HEK293 (cell line): ENCODE results near the gene IP6K3.
A peak's percentile ranks its signal among the peaks of the same experiment; 100 is the strongest.

Experiments used
- CTCF ChIA-PET: fragments of 350-600 bp; formaldehyde crosslinking; extraction: SDS; loops from one replicate; lab custom pipeline; 2021; ENCODE audit warnings: antibody characterized with exemption; lab: Yijun Ruan, JAX
- POLR2A ChIA-PET: fragments of 300-600 bp; formaldehyde crosslinking; extraction: SDS; loops from one replicate; lab custom pipeline; 2020; ENCODE audit warnings: antibody characterized with exemption, inconsistent platforms; lab: Yijun Ruan, JAX
- H3K27ac ChIP-seq: fragments of 200-500 bp; sonication (Bioruptor generic); 2 replicates; pipeline ENCODE4 v1.5.1; 2014; ENCODE audit warnings: low read depth, low read length, control low read depth, inconsistent platforms; ENCODE audit errors: extremely low read depth
- H3K36me3 ChIP-seq, 2 experiments: fragments of 200-500 bp in 1 of 2; sonication (Bioruptor generic) in 1 of 2; 1 replicate in 1 of 2; 2 replicates in 1 of 2; pipeline ENCODE4 v1.5.1; 2014 to 2017; ENCODE audit warnings: inconsistent platforms in 2 of 2, low read length in 2 of 2; ENCODE audit not compliant: control insufficient read depth in 2 of 2, insufficient read depth in 1 of 2
- H3K4me1 ChIP-seq: fragments of 200-500 bp; sonication (Bioruptor generic); 2 replicates; pipeline ENCODE4 v1.5.1; 2014; ENCODE audit warnings: mild to moderate bottlenecking, low read length, inconsistent platforms; ENCODE audit not compliant: control insufficient read depth, insufficient read depth
- H3K4me3 ChIP-seq: 2 replicates; pipeline ENCODE4 v1.5.1; 2011; ENCODE audit warnings: low read depth, mild to moderate bottlenecking, control low read depth, low read length, moderate library complexity
- H3K9me3 ChIP-seq: fragments of 200-500 bp; sonication (Bioruptor generic); 2 replicates; pipeline ENCODE4 v1.5.1; 2014; ENCODE audit warnings: low read depth, low read length, inconsistent platforms; ENCODE audit not compliant: control insufficient read depth, insufficient read depth
- BCL11B ChIP-seq: fragments of 450-650 bp; formaldehyde crosslinking; IDR thresholded peaks from 2 replicates; pipeline ENCODE4 v1.5.1; 2016; ENCODE audit warnings: low read depth, missing biosample characterization, missing genetic modification characterization
- ELK4 ChIP-seq: IDR thresholded peaks from 2 replicates; pipeline ENCODE4 v1.6.1; 2011; ENCODE audit warnings: mild to moderate bottlenecking, low read depth, low read length, borderline replicate concordance
- GLIS2 ChIP-seq: fragments of 450-650 bp; formaldehyde crosslinking; IDR thresholded peaks from 2 replicates; pipeline ENCODE4 v1.5.1; 2016; ENCODE audit warnings: missing biosample characterization, missing genetic modification characterization
- KLF1 ChIP-seq: fragments of 450-650 bp; formaldehyde crosslinking; IDR thresholded peaks from 2 replicates; pipeline ENCODE4 v1.5.1; 2016; ENCODE audit warnings: missing biosample characterization, missing genetic modification characterization
- KLF17 ChIP-seq: fragments of 450-650 bp; formaldehyde crosslinking; IDR thresholded peaks from 2 replicates; pipeline ENCODE4 v1.5.1; 2016; ENCODE audit warnings: missing biosample characterization, missing genetic modification characterization
- KLF7 ChIP-seq: fragments of 450-650 bp; formaldehyde crosslinking; IDR thresholded peaks from 2 replicates; pipeline ENCODE4 v1.5.1; 2016; ENCODE audit warnings: missing biosample characterization, missing genetic modification characterization, borderline replicate concordance
- KLF9 ChIP-seq: fragments of 450-650 bp; formaldehyde crosslinking; IDR thresholded peaks from 2 replicates; pipeline ENCODE4 v1.5.1; 2016; ENCODE audit warnings: missing biosample characterization, missing genetic modification characterization, low read depth
- PBX3 ChIP-seq: sonication (generic); formaldehyde crosslinking; IDR thresholded peaks from 2 replicates; pipeline ENCODE4 v1.8.1; 2022; ENCODE audit warnings: mild to moderate bottlenecking, moderate library complexity, missing genetic modification reagents
- SCRT2 ChIP-seq: fragments of 450-650 bp; formaldehyde crosslinking; IDR thresholded peaks from 2 replicates; pipeline ENCODE4 v1.5.1; 2016; ENCODE audit warnings: missing biosample characterization, missing genetic modification characterization
- ZBTB17 ChIP-seq: fragments of 450-650 bp; formaldehyde crosslinking; IDR thresholded peaks from 2 replicates; pipeline ENCODE4 v1.5.1; 2016; ENCODE audit warnings: missing biosample characterization, missing genetic modification characterization
- ZBTB20 ChIP-seq: fragments of 450-650 bp; formaldehyde crosslinking; IDR thresholded peaks from 2 replicates; pipeline ENCODE4 v1.5.1; 2016; ENCODE audit warnings: missing biosample characterization, missing genetic modification characterization
- ZBTB44 ChIP-seq: fragments of 450-650 bp; IDR thresholded peaks from 2 replicates; pipeline ENCODE4 v1.5.1; 2018; ENCODE audit warnings: missing biosample characterization, mild to moderate bottlenecking, missing genetic modification characterization
- ZBTB8A ChIP-seq: fragments of 450-650 bp; formaldehyde crosslinking; IDR thresholded peaks from 2 replicates; pipeline ENCODE4 v1.5.1; 2016; ENCODE audit warnings: missing biosample characterization, missing genetic modification characterization
- ZNF114 ChIP-seq: fragments of 450-650 bp; formaldehyde crosslinking; IDR thresholded peaks from 2 replicates; pipeline ENCODE4 v1.5.0; 2017; ENCODE audit warnings: missing biosample characterization, missing genetic modification characterization
- ZNF239 ChIP-seq: fragments of 450-650 bp; formaldehyde crosslinking; IDR thresholded peaks from 2 replicates; pipeline ENCODE4 v1.5.1; 2016; ENCODE audit warnings: missing biosample characterization, missing genetic modification characterization
- ZNF266 ChIP-seq: fragments of 450-650 bp; formaldehyde crosslinking; IDR thresholded peaks from 2 replicates; pipeline ENCODE4 v1.5.1; 2016; ENCODE audit warnings: missing biosample characterization, missing genetic modification characterization, low read depth
- ZNF324 ChIP-seq: fragments of 450-650 bp; formaldehyde crosslinking; IDR thresholded peaks from 2 replicates; pipeline ENCODE4 v1.5.1; 2016; ENCODE audit warnings: missing biosample characterization, missing genetic modification characterization
- ZNF341 ChIP-seq: fragments of 450-650 bp; formaldehyde crosslinking; IDR thresholded peaks from 2 replicates; pipeline ENCODE4; 2016; ENCODE audit warnings: low read depth, missing biosample characterization, missing genetic modification characterization
- ZNF394 ChIP-seq: fragments of 450-650 bp; formaldehyde crosslinking; IDR thresholded peaks from 2 replicates; pipeline ENCODE4 v1.5.1; 2016; ENCODE audit warnings: missing biosample characterization, missing genetic modification characterization, mild to moderate bottlenecking, moderate library complexity, borderline replicate concordance
- ZNF426 ChIP-seq: fragments of 450-650 bp; formaldehyde crosslinking; IDR thresholded peaks from 2 replicates; pipeline ENCODE4 v1.5.1; 2017; ENCODE audit warnings: missing biosample characterization, missing genetic modification characterization, mild to moderate bottlenecking, inconsistent platforms, moderate library complexity
- ZNF610 ChIP-seq: fragments of 450-650 bp; formaldehyde crosslinking; IDR thresholded peaks from 2 replicates; pipeline ENCODE4 v1.5.1; 2016; ENCODE audit warnings: missing biosample characterization, missing genetic modification characterization, borderline replicate concordance
- ZNF623 ChIP-seq: fragments of 450-650 bp; formaldehyde crosslinking; IDR thresholded peaks from 2 replicates; pipeline ENCODE4 v1.5.1; 2016; ENCODE audit warnings: missing biosample characterization, missing genetic modification characterization
- ZNF629 ChIP-seq: fragments of 450-650 bp; formaldehyde crosslinking; IDR thresholded peaks from 2 replicates; pipeline ENCODE4 v1.5.1; 2017; ENCODE audit warnings: missing biosample characterization, missing genetic modification characterization
- ZNF670 ChIP-seq: fragments of 450-650 bp; formaldehyde crosslinking; IDR thresholded peaks from 2 replicates; pipeline ENCODE4 v1.5.1; 2016; ENCODE audit warnings: missing biosample characterization, missing genetic modification characterization, low read depth
- ZNF768 ChIP-seq: fragments of 450-650 bp; formaldehyde crosslinking; IDR thresholded peaks from 2 replicates; pipeline ENCODE4 v1.5.1; 2018; ENCODE audit warnings: missing biosample characterization, mild to moderate bottlenecking, missing genetic modification characterization
- ZNF776 ChIP-seq: fragments of 450-650 bp; formaldehyde crosslinking; IDR thresholded peaks from 2 replicates; pipeline ENCODE4 v1.5.0; 2017; ENCODE audit warnings: missing biosample characterization, missing genetic modification characterization, borderline replicate concordance
- ZNF830 ChIP-seq: fragments of 450-650 bp; IDR thresholded peaks from 2 replicates; pipeline ENCODE4 v1.5.0; 2018; ENCODE audit warnings: missing biosample characterization, missing genetic modification characterization, low read depth, mild to moderate bottlenecking, moderate library complexity
- ZNF837 ChIP-seq: fragments of 450-650 bp; formaldehyde crosslinking; IDR thresholded peaks from 2 replicates; pipeline ENCODE4 v1.5.1; 2016; ENCODE audit warnings: missing biosample characterization, missing genetic modification characterization

IP6K3 gene

GRCh38 chr6:33756211-33756954 lies 9.7 kb upstream of the IP6K3 start:
- peaks cover 32% of the 10 kb centered on the region for H3K4me1 ChIP-seq
- no peak overlapping the region for H3K27ac ChIP-seq
- ChIA-PET POLR2A (no interaction called here), CTCF (interaction anchor here (1.0 to 12.1 kb wide), 4 partner anchors 11 to 400 kb away, joined by 4 to 193 read pairs (median 62); partner anchors contain the start of gene IP6K3)
- peak; percentile 29; the same call in 1 of the 2 replicates for TF ChIP-seq SCRT2 (tag by site-specific recombination)
- no peak for TF ChIP-seq ZNF114 (tag by site-specific recombination)
- no peak for TF ChIP-seq ZNF776
- TF ChIP-seq ZNF830 (tag by site-specific recombination) = no peak
- peak; percentile 96 for TF ChIP-seq ZNF623
- no peak for TF ChIP-seq ZBTB20
- H3K4me3 ChIP-seq = no peak overlapping the region
- no peaks in the 10 kb centered on the region for H3K36me3 ChIP-seq
- H3K9me3 ChIP-seq = no peaks in the 10 kb centered on the region

GRCh38 chr6:33755070-33755869 lies 8.6 kb upstream of the IP6K3 start:
- Histone ChIP-seq H3K36me3 (no peaks in the 10 kb centered on the region), H3K4me3 (no peak overlapping the region), H3K27ac (peak overlapping the region; percentile 37; the same call in 1 of the 2 replicates), H3K4me1 (peaks cover 26% of the 10 kb centered on the region), H3K9me3 (no peaks in the 10 kb centered on the region)
- POLR2A ChIA-PET = interaction anchor here (0.8 kb wide), 1 partner anchor 44 kb away, joined by 3 read pairs; the partner anchor contains the start of gene UQCC2
- CTCF ChIA-PET = interaction anchor here (0.6 to 12.1 kb wide), 9 partner anchors 10 to 550 kb away, joined by 3 to 193 read pairs (median 5); partner anchors contain the start of genes BAK1 and IP6K3
- TF ChIP-seq ZNF670 (no peak), ZBTB17 (peak; percentile 27; the same call in 1 of the 2 replicates), ZNF768 (tag by site-specific recombination) (no peak), KLF17 (tag by site-specific recombination) (no peak; the same call in 1 of the 2 replicates), ZNF426 (tag by site-specific recombination) (no peak), KLF7 (tag by site-specific recombination) (peak; percentile 65; the same call in 1 of the 2 replicates), ZBTB44 (tag by site-specific recombination) (peak; percentile 88; the same call in 1 of the 2 replicates), GLIS2 (tag by site-specific recombination) (peak; percentile 60), KLF9 (tag by site-specific recombination) (peak; percentile 72), ZNF610 (no peak), ZNF239 (tag by site-specific recombination) (no peak), ZNF324 (tag by site-specific recombination) (no peak), PBX3 (CRISPR knock-in tag) (no peak), KLF1 (tag by site-specific recombination) (peak; percentile 68), BCL11B (no peak), SCRT2 (tag by site-specific recombination) (no peak), ELK4 (no peak), ZNF341 (no peak), ZNF266 (tag by site-specific recombination) (no peak), ZNF837 (tag by site-specific recombination) (no peak), ZBTB8A (tag by site-specific recombination) (peak; percentile 32; the same call in 1 of the 2 replicates), ZNF394 (tag by site-specific recombination) (no peak; the same call in 1 of the 2 replicates), ZNF629 (tag by site-specific recombination) (no peak)
